NB4 (cell line): ENCODE measurements around the gene LTBP2.

Source experiments
- MYC ChIP-seq: IDR thresholded peaks from 2 replicates; pipeline ENCODE4 v1.6.1; 2011; ENCODE audit warnings: low read depth, low read length
- POLR2A ChIP-seq: IDR thresholded peaks from 2 replicates; pipeline ENCODE4 v1.6.1; 2011; ENCODE audit warnings: mild to moderate bottlenecking; ENCODE audit not compliant: insufficient read length; ENCODE audit errors: extremely low read depth
- TF ChIP-seq, protein P1 (sequence below): IDR thresholded peaks from one replicate; pipeline ENCODE4 v1.5.1; 2012; ENCODE audit warnings: low read depth, low read length
- TF ChIP-seq, protein P2 (sequence below): IDR thresholded peaks from 2 replicates; pipeline ENCODE4 v1.6.1; 2011; ENCODE audit warnings: low read depth, low read length

DNA sequence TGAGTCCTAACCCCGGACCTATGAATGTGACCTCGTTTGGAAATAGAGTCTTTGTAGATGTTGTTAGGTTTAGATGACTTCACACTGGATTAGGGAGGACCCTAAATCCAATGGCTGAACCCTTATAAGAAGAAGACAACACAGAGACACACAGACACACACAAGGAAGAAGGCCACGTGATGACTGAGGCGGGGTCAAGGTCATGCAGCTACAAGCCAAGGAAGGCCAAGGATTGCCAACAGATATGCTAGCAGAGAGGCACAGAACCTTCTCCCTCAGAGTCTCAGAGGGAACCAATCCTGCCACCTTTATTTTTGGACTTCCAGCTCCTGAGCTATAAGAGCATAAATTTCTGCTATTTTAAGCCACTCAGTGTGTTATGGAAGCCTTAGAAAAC, 31.8 kb downstream of the LTBP2 start:
- TF ChIP-seq POLR2A (no peak), MYC (no peak)
- TF ChIP-seq, protein P1, sequence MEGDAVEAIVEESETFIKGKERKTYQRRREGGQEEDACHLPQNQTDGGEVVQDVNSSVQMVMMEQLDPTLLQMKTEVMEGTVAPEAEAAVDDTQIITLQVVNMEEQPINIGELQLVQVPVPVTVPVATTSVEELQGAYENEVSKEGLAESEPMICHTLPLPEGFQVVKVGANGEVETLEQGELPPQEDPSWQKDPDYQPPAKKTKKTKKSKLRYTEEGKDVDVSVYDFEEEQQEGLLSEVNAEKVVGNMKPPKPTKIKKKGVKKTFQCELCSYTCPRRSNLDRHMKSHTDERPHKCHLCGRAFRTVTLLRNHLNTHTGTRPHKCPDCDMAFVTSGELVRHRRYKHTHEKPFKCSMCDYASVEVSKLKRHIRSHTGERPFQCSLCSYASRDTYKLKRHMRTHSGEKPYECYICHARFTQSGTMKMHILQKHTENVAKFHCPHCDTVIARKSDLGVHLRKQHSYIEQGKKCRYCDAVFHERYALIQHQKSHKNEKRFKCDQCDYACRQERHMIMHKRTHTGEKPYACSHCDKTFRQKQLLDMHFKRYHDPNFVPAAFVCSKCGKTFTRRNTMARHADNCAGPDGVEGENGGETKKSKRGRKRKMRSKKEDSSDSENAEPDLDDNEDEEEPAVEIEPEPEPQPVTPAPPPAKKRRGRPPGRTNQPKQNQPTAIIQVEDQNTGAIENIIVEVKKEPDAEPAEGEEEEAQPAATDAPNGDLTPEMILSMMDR: no peak
- TF ChIP-seq, protein P2, sequence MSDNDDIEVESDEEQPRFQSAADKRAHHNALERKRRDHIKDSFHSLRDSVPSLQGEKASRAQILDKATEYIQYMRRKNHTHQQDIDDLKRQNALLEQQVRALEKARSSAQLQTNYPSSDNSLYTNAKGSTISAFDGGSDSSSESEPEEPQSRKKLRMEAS: no peak
